H1 (cell line): ENCODE measurements around the gene C12orf75.

ENCODE experiments used
- FOSL1 ChIP-seq: IDR thresholded peaks from 2 replicates; pipeline ENCODE4 v1.6.1; 2011; ENCODE audit warnings: mild to moderate bottlenecking, low read depth, low read length, moderate library complexity; ENCODE audit not compliant: insufficient read depth
- SRF ChIP-seq: IDR thresholded peaks from 2 replicates; pipeline ENCODE4 v1.6.1; 2011; ENCODE audit warnings: mild to moderate bottlenecking, low read depth, low read length, moderate library complexity

DNA sequence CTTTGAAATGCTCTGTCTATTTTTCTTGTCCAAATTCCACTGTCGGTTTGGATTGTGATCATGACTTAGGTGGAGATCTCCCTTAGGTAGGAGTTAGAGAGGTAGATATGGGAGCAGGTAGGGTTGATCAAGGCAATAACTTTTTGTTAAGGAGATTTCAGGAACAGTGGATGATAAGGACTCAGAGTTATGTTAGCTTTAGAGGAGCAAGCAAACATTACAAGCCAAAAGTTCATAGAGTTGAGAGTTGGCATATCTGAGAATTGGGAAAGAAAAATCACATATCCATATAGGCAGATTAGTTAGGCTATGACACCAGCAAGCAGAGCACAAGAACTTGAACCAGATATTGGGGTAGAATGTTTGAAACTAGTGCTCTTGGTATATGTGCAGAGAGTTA lies 43.1 kb upstream of the C12orf75 start:
- TF ChIP-seq SRF (no peak), FOSL1 (no peak)
